HepG2 (cell line): ENCODE results near the gene PCNX4. TPM values are rescaled to one million over a fixed set of nuclear protein-coding genes. Genes with fewer than 3 reads are reported as not detected.

Experiments
- BRD4 ChIP-seq: sonication (generic); formaldehyde crosslinking; IDR thresholded peaks from 2 replicates; pipeline ENCODE4 v1.4.0; 2020; ENCODE audit warnings: missing genetic modification reagents
- CENPX ChIP-seq: sonication (generic); formaldehyde crosslinking; IDR thresholded peaks from 2 replicates; pipeline ENCODE4 v1.9.0; 2021; ENCODE audit warnings: mild to moderate bottlenecking, missing genetic modification reagents, moderate library complexity
- E2F5 ChIP-seq: sonication (generic); formaldehyde crosslinking; conservative IDR thresholded peaks from 2 replicates; pipeline ENCODE4 v1.4.0; 2020; ENCODE audit warnings: missing genetic modification reagents
- GLMP ChIP-seq: sonication (generic); formaldehyde crosslinking; IDR thresholded peaks from 2 replicates; pipeline ENCODE4 v1.9.0; 2021; ENCODE audit warnings: missing genetic modification reagents, mild to moderate bottlenecking, borderline replicate concordance
- HNRNPH1 ChIP-seq: fragments of 200-400 bp; formaldehyde crosslinking; optimal IDR thresholded peaks from 2 replicates; pipeline ENCODE3; 2017; ENCODE audit warnings: mild to moderate bottlenecking, low read depth, low read length
- KLF9 ChIP-seq: IDR thresholded peaks from 2 replicates; pipeline ENCODE4 v1.6.1; 2016; ENCODE audit warnings: low read depth
- MIXL1 ChIP-seq: IDR thresholded peaks from 2 replicates; pipeline ENCODE4 v1.6.1; 2016
- MYNN ChIP-seq: sonication (generic); formaldehyde crosslinking; IDR thresholded peaks from 2 replicates; pipeline ENCODE4 v1.4.0; 2020; ENCODE audit warnings: mild to moderate bottlenecking, low read depth, missing genetic modification reagents
- NR2C2 ChIP-seq: sonication (generic); formaldehyde crosslinking; IDR thresholded peaks from 2 replicates; pipeline ENCODE4 v1.4.0; 2020; ENCODE audit warnings: missing genetic modification reagents, mild to moderate bottlenecking, moderate library complexity, borderline replicate concordance
- POLR2A ChIP-seq, 2 experiments: IDR thresholded peaks; 2 replicates each; pipeline ENCODE4 v1.6.1; 2011; ENCODE audit warnings: low read depth in 2 of 2, low read length in 2 of 2, mild to moderate bottlenecking in 1 of 2, moderate library complexity in 1 of 2; ENCODE audit not compliant: insufficient read depth in 1 of 2
- PREB ChIP-seq: sonication (generic); formaldehyde crosslinking; IDR thresholded peaks from 2 replicates; pipeline ENCODE4 v1.4.0; 2020; ENCODE audit warnings: missing genetic modification reagents
- SAFB2 ChIP-seq: sonication (generic); formaldehyde crosslinking; IDR thresholded peaks from 2 replicates; pipeline ENCODE4 v1.5.1; 2020; ENCODE audit warnings: missing genetic modification reagents, low read depth, mild to moderate bottlenecking, borderline replicate concordance
- TRIM22 ChIP-seq: fragments of 450-650 bp; IDR thresholded peaks from 2 replicates; pipeline ENCODE4 v1.6.1; 2017
- ZBTB46 ChIP-seq: sonication (generic); formaldehyde crosslinking; IDR thresholded peaks from 2 replicates; pipeline ENCODE4 v1.4.0; 2020; ENCODE audit warnings: mild to moderate bottlenecking, missing genetic modification reagents, borderline replicate concordance
- ZNF331 ChIP-seq: sonication (generic); formaldehyde crosslinking; IDR thresholded peaks from 2 replicates; pipeline ENCODE4 v1.4.0; 2020; ENCODE audit warnings: missing genetic modification reagents
- ZNF414 ChIP-seq: sonication (generic); formaldehyde crosslinking; IDR thresholded peaks from 2 replicates; pipeline ENCODE4 v1.5.0; 2020; ENCODE audit warnings: missing genetic modification reagents
- ZNF563 ChIP-seq: sonication (generic); formaldehyde crosslinking; IDR thresholded peaks from 2 replicates; pipeline ENCODE4 v1.8.0; 2022; ENCODE audit warnings: mild to moderate bottlenecking, moderate library complexity, missing genetic modification reagents
- ZNF577 ChIP-seq: sonication (generic); formaldehyde crosslinking; IDR thresholded peaks from 2 replicates; pipeline ENCODE4 v1.4.0; 2020; ENCODE audit warnings: mild to moderate bottlenecking, low read depth, missing genetic modification reagents, borderline replicate concordance
- ZNF605 ChIP-seq: sonication (generic); formaldehyde crosslinking; IDR thresholded peaks from 2 replicates; pipeline ENCODE4 v1.8.0; 2022; ENCODE audit warnings: mild to moderate bottlenecking, missing genetic modification reagents
- ZNF746 ChIP-seq: sonication (generic); formaldehyde crosslinking; IDR thresholded peaks from 2 replicates; pipeline ENCODE4 v1.8.0; 2022; ENCODE audit warnings: mild to moderate bottlenecking, missing genetic modification reagents
- ZNF749 ChIP-seq: sonication (generic); formaldehyde crosslinking; IDR thresholded peaks from 2 replicates; pipeline ENCODE4 v1.8.0; 2022; ENCODE audit warnings: mild to moderate bottlenecking, missing genetic modification reagents, moderate library complexity, borderline replicate concordance
- ZNF782 ChIP-seq: sonication (generic); formaldehyde crosslinking; IDR thresholded peaks from 2 replicates; pipeline ENCODE4 v1.4.0; 2020; ENCODE audit warnings: missing genetic modification reagents, mild to moderate bottlenecking, borderline replicate concordance
- polyA plus RNA-seq, 8 experiments: library from polyadenylated mRNA; depleted of rRNA in 3 of 8; stranded (reverse) in 7 of 8; unstranded in 1 of 8; fragments of >200 nt; fragmentation: Illumina TruSeq in 4 of 8; extraction: Trizol in 4 of 8; gene quantifications; 2 replicates each; pipeline versions ENCODE4 v1.2.1 to v1.2.3, GENCODE V29; 2011 to 2016; ENCODE audit warnings: low read depth in 4 of 8, missing spikeins in 1 of 8, mixed read lengths in 1 of 8; ENCODE audit not compliant: insufficient read depth in 1 of 8
- total RNA-seq, 5 experiments: library from RNA; depleted of rRNA; stranded (reverse); fragments of >200 nt; fragmentation: Illumina TruSeq; extraction: Trizol; gene quantifications; 2 replicates each; pipeline ENCODE4 v1.2.3, GENCODE V29; 2016; ENCODE audit warnings: low read depth in 1 of 5

Gene PCNX4
- total and polyA plus RNA-seq, 2 of the 13 experiments (the other 11 are each of a cell fraction or from before 2014, with no cell fraction given), result 28.6 to 43.0 TPM

GRCh38 chr14:60091550-60092525 lies at the start of gene PCNX4 (continued):
- TF ChIP-seq MYNN (0 out of 2 replicates have a peak, but pooled peaks have one; percentile 67), ZNF331 (CRISPR knock-in tag) (peak; percentile 92), SAFB2 (CRISPR knock-in tag) (peak; percentile 90), TRIM22 (no peak), ZNF563 (CRISPR knock-in tag) (peak; percentile 97), ZNF782 (CRISPR knock-in tag) (peak; percentile 99), BRD4 (CRISPR knock-in tag) (peak; percentile 93), MIXL1 (CRISPR knock-in tag) (no peak), ZNF414 (CRISPR knock-in tag) (peak; percentile 44; the same call in 1 of the 2 replicates), HNRNPH1 (no peak), GLMP (CRISPR knock-in tag) (no peak), ZNF577 (peak; percentile 97; the same call in 1 of the 2 replicates), POLR2A (IDR thresholded peaks at IDR 0.05; ENCODE audit: insufficient read depth in 1 of 2, low read depth in 2 of 2, low read length in 2 of 2) (peak; percentile 93 to 96), ZBTB46 (CRISPR knock-in tag) (0 out of 2 replicates have a peak, but pooled peaks have one; percentile 52), ZNF605 (peak; percentile 95), CENPX (CRISPR knock-in tag) (no peak), PREB (CRISPR knock-in tag) (no peak), NR2C2 (CRISPR knock-in tag) (peak; percentile 82), E2F5 (peak; percentile 86), ZNF749 (CRISPR knock-in tag) (peak; percentile 98), KLF9 (CRISPR knock-in tag) (peak; percentile 87; the same call in 1 of the 2 replicates), ZNF746 (CRISPR knock-in tag) (peak; percentile 83)
